ENCODE measurements around the gene VEZT.

The VEZT gene

GRCh38 chr12:95214466-95214865 is 3.1 kb upstream of the VEZT start:
- Histone ChIP-seq H3K9me3 (ENCODE audit: control extremely low read depth in 1 of 5, control insufficient read depth in 4 of 5, insufficient read depth in 2 of 5, low read depth in 1 of 5, low read length in 4 of 5) (no peaks in the 10 kb centered on the region), H3K27ac (ENCODE audit: insufficient read depth in 1 of 2, low read depth in 1 of 2, low read length in 2 of 2, poor library complexity in 1 of 2, severe bottlenecking in 2 of 2) (no peak overlapping the region), H3K4me3 (ENCODE audit: control insufficient read depth in 1 of 7, extremely low read depth in 1 of 7, insufficient read depth in 4 of 7, low read depth in 2 of 7, low read length in 6 of 7) (no peak overlapping the region), H3K27me3 (replicated peaks in 2 of 5; ENCODE audit: control insufficient read depth in 4 of 5, insufficient read depth in 5 of 5, low read length in 4 of 5) (peaks cover 0 to 2% (median 0%) of the 10 kb centered on the region in 5 experiments), H3K4me1 (ENCODE audit: control extremely low read depth in 1 of 4, control insufficient read depth in 4 of 4, insufficient read depth in 4 of 4, low read length in 3 of 4) (peaks cover 7 to 21% (median 14%) of the 10 kb centered on the region in 4 experiments), H3K36me3 (ENCODE audit: control insufficient read depth in 4 of 4, insufficient read depth in 4 of 4, low read length in 3 of 4) (peaks cover 0 to 2% (median 0%) of the 10 kb centered on the region in 4 experiments)
- ChIA-PET POLR2A (no interaction called here), CTCF (interaction anchor here (1.2 kb wide), 1 partner anchor 32 kb away, joined by 3 read pairs; no protein-coding TSS in a partner anchor)
- DNase-seq: no peak
- WGBS (ENCODE audit: insufficient coverage): no CpG with 5 or more reads among the region's 3 CpGs

GRCh38 chr12:95215949-95216348 is 1.7 kb upstream of the VEZT start:
- Histone ChIP-seq H3K4me3 (ENCODE audit: control insufficient read depth in 1 of 7, extremely low read depth in 1 of 7, insufficient read depth in 4 of 7, low read depth in 2 of 7, low read length in 6 of 7) (peak overlapping the region in 4 of 7 experiments; percentile 90 to 95 (median 92)), H3K36me3 (ENCODE audit: control insufficient read depth in 4 of 4, insufficient read depth in 4 of 4, low read length in 3 of 4) (no peaks in the 10 kb centered on the region), H3K27ac (ENCODE audit: insufficient read depth in 1 of 2, low read depth in 1 of 2, low read length in 2 of 2, poor library complexity in 1 of 2, severe bottlenecking in 2 of 2) (no peak overlapping the region), H3K4me1 (ENCODE audit: control extremely low read depth in 1 of 4, control insufficient read depth in 4 of 4, insufficient read depth in 4 of 4, low read length in 3 of 4) (peaks cover 7 to 30% (median 17%) of the 10 kb centered on the region in 4 experiments), H3K9me3 (ENCODE audit: control extremely low read depth in 1 of 5, control insufficient read depth in 4 of 5, insufficient read depth in 2 of 5, low read depth in 1 of 5, low read length in 4 of 5) (no peaks in the 10 kb centered on the region), H3K27me3 (replicated peaks in 2 of 5; ENCODE audit: control insufficient read depth in 4 of 5, insufficient read depth in 5 of 5, low read length in 4 of 5) (peaks cover 0 to 2% (median 0%) of the 10 kb centered on the region in 5 experiments)
- ChIA-PET CTCF (interaction anchor here (0.9 to 1.9 kb wide), 6 partner anchors 10 to 99 kb away, joined by 3 to 6 read pairs (median 3); no protein-coding TSS in a partner anchor), POLR2A (no interaction called here)
- no CpG with 5 or more reads among the region's 1 CpG for WGBS (ENCODE audit: insufficient coverage)
- peak in 1 of 3 donors; percentile 23 for DNase-seq

GRCh38 chr12:95216711-95217376 is 763 bp upstream of the VEZT start:
- Histone ChIP-seq H3K4me3 (ENCODE audit: control insufficient read depth in 1 of 7, extremely low read depth in 1 of 7, insufficient read depth in 4 of 7, low read depth in 2 of 7, low read length in 6 of 7) (peak overlapping the region; percentile 85 to 100 (median 94)), H3K4me1 (ENCODE audit: control extremely low read depth in 1 of 4, control insufficient read depth in 4 of 4, insufficient read depth in 4 of 4, low read length in 3 of 4) (peaks cover 7 to 30% (median 17%) of the 10 kb centered on the region in 4 experiments), H3K9me3 (ENCODE audit: control extremely low read depth in 1 of 5, control insufficient read depth in 4 of 5, insufficient read depth in 2 of 5, low read depth in 1 of 5, low read length in 4 of 5) (no peaks in the 10 kb centered on the region), H3K27me3 (replicated peaks in 2 of 5; ENCODE audit: control insufficient read depth in 4 of 5, insufficient read depth in 5 of 5, low read length in 4 of 5) (peaks cover 0 to 2% (median 0%) of the 10 kb centered on the region in 5 experiments), H3K36me3 (ENCODE audit: control insufficient read depth in 4 of 4, insufficient read depth in 4 of 4, low read length in 3 of 4) (no peaks in the 10 kb centered on the region), H3K27ac (ENCODE audit: insufficient read depth in 1 of 2, low read depth in 1 of 2, low read length in 2 of 2, poor library complexity in 1 of 2, severe bottlenecking in 2 of 2) (peak overlapping the region in 1 of 2 experiments; percentile 61)
- ChIA-PET POLR2A (interaction anchor here (0.7 to 0.9 kb wide), 3 partner anchors 13 to 55 kb away, joined by 3 read pairs; no protein-coding TSS in a partner anchor), CTCF (interaction anchor here (0.8 to 1.9 kb wide), 12 partner anchors 9 to 143 kb away, joined by 3 to 15 read pairs (median 4); partner anchors contain the start of gene NR2C1)
- WGBS (ENCODE audit: insufficient coverage): 0% methylated on average over 38 of the region's 45 CpGs
- DNase-seq: peak in 1 of 3 donors; percentile 25

- H3K36me3 ChIP-seq (ENCODE audit: control insufficient read depth in 4 of 4, insufficient read depth in 4 of 4, low read length in 3 of 4): no peaks in the 10 kb centered on the region
- CTCF ChIA-PET: interaction anchor here (0.7 to 1.9 kb wide), 4 partner anchors 7 to 101 kb away, joined by 3 to 15 read pairs (median 4); no protein-coding TSS in a partner anchor
- peaks cover 7 to 30% (median 17%) of the 10 kb centered on the region in 4 experiments for H3K4me1 ChIP-seq (ENCODE audit: control extremely low read depth in 1 of 4, control insufficient read depth in 4 of 4, insufficient read depth in 4 of 4, low read length in 3 of 4)
- H3K4me3 ChIP-seq (ENCODE audit: control insufficient read depth in 1 of 7, extremely low read depth in 1 of 7, insufficient read depth in 4 of 7, low read depth in 2 of 7, low read length in 6 of 7): peak overlapping the region; percentile 57 to 100 (median 95)
- H3K27me3 ChIP-seq (replicated peaks in 2 of 5; ENCODE audit: control insufficient read depth in 4 of 5, insufficient read depth in 5 of 5, low read length in 4 of 5): peaks cover 0 to 2% (median 0%) of the 10 kb centered on the region in 5 experiments
- no peaks in the 10 kb centered on the region for H3K9me3 ChIP-seq (ENCODE audit: control extremely low read depth in 1 of 5, control insufficient read depth in 4 of 5, insufficient read depth in 2 of 5, low read depth in 1 of 5, low read length in 4 of 5)
- peak overlapping the region; percentile 88 to 95 for H3K27ac ChIP-seq (ENCODE audit: insufficient read depth in 1 of 2, low read depth in 1 of 2, low read length in 2 of 2, poor library complexity in 1 of 2, severe bottlenecking in 2 of 2)
- POLR2A ChIA-PET: no interaction called here
- under 1% methylated on average over 25 of the region's 35 CpGs for WGBS (ENCODE audit: insufficient coverage)
- DNase-seq: peak; percentile 61 to 86 (median 81)
These were observed 835 bp downstream of the VEZT start for GRCh38 chr12:95218150-95219133.

- POLR2A ChIA-PET: no interaction called here
- Histone ChIP-seq H3K4me3 (ENCODE audit: control insufficient read depth in 1 of 7, extremely low read depth in 1 of 7, insufficient read depth in 4 of 7, low read depth in 2 of 7, low read length in 6 of 7) (peak overlapping the region in 1 of 7 experiments; percentile 95), H3K27ac (ENCODE audit: insufficient read depth in 1 of 2, low read depth in 1 of 2, low read length in 2 of 2, poor library complexity in 1 of 2, severe bottlenecking in 2 of 2) (no peak overlapping the region), H3K4me1 (ENCODE audit: control extremely low read depth in 1 of 4, control insufficient read depth in 4 of 4, insufficient read depth in 4 of 4, low read length in 3 of 4) (peaks cover 7 to 28% (median 19%) of the 10 kb centered on the region in 4 experiments), H3K9me3 (ENCODE audit: control extremely low read depth in 1 of 5, control insufficient read depth in 4 of 5, insufficient read depth in 2 of 5, low read depth in 1 of 5, low read length in 4 of 5) (no peaks in the 10 kb centered on the region), H3K27me3 (replicated peaks in 2 of 5; ENCODE audit: control insufficient read depth in 4 of 5, insufficient read depth in 5 of 5, low read length in 4 of 5) (peaks cover 0 to 2% (median 0%) of the 10 kb centered on the region in 5 experiments), H3K36me3 (ENCODE audit: control insufficient read depth in 4 of 4, insufficient read depth in 4 of 4, low read length in 3 of 4) (peaks cover 2 to 12% (median 7%) of the 10 kb centered on the region in 4 experiments)
- 100% methylated on average over 4 of the region's 4 CpGs for WGBS (ENCODE audit: insufficient coverage)
- DNase-seq: no peak
- CTCF ChIA-PET: interaction anchor here (1.6 kb wide), 2 partner anchors 42 to 314 kb away, joined by 3 read pairs; no protein-coding TSS in a partner anchor
These were observed 2.6 kb downstream of the VEZT start for GRCh38 chr12:95220190-95220589.

GRCh38 chr12:95220726-95221125 is 3.1 kb downstream of the VEZT start:
- Histone ChIP-seq H3K4me3 (ENCODE audit: control insufficient read depth in 1 of 7, extremely low read depth in 1 of 7, insufficient read depth in 4 of 7, low read depth in 2 of 7, low read length in 6 of 7) (no peak overlapping the region), H3K36me3 (ENCODE audit: control insufficient read depth in 4 of 4, insufficient read depth in 4 of 4, low read length in 3 of 4) (peaks cover 2 to 14% (median 9%) of the 10 kb centered on the region in 4 experiments), H3K27ac (ENCODE audit: insufficient read depth in 1 of 2, low read depth in 1 of 2, low read length in 2 of 2, poor library complexity in 1 of 2, severe bottlenecking in 2 of 2) (no peak overlapping the region), H3K4me1 (ENCODE audit: control extremely low read depth in 1 of 4, control insufficient read depth in 4 of 4, insufficient read depth in 4 of 4, low read length in 3 of 4) (peaks cover 7 to 27% (median 17%) of the 10 kb centered on the region in 4 experiments), H3K9me3 (ENCODE audit: control extremely low read depth in 1 of 5, control insufficient read depth in 4 of 5, insufficient read depth in 2 of 5, low read depth in 1 of 5, low read length in 4 of 5) (no peaks in the 10 kb centered on the region), H3K27me3 (replicated peaks in 2 of 5; ENCODE audit: control insufficient read depth in 4 of 5, insufficient read depth in 5 of 5, low read length in 4 of 5) (peaks cover 0 to 2% (median 0%) of the 10 kb centered on the region in 5 experiments)
- DNase-seq: no peak
- ChIA-PET CTCF (interaction anchor here (1.6 kb wide), 2 partner anchors 42 to 314 kb away, joined by 3 read pairs; no protein-coding TSS in a partner anchor), POLR2A (no interaction called here)
